ENCODE results near the gene ZBTB12. TPM values are rescaled to one million over a fixed set of nuclear protein-coding genes. Genes with fewer than 3 reads are reported as not detected.

ZBTB12 gene
- total and polyA plus RNA-seq, 2 of the 13 experiments (the other 11 are each of a cell fraction or from before 2014, with no cell fraction given) = 4.8 to 6.0 TPM

GRCh38 chr6:31865205-31866118, 36.4 kb downstream of the ZBTB12 start (continued):
- TF ChIP-seq DMTF1 (CRISPR knock-in tag; IDR thresholded peaks at IDR 0.05) = no peak
- no peak for TF ChIP-seq ZNF407 (CRISPR knock-in tag; IDR thresholded peaks at IDR 0.05; ENCODE audit: not compliant biosample characterization)
- peak; percentile 2; the same call in 1 of the 2 replicates for TF ChIP-seq ZMYM2 (CRISPR knock-in tag; IDR thresholded peaks at IDR 0.05)
- no peak for TF ChIP-seq HCFC1 (IDR thresholded peaks at IDR 0.05; ENCODE audit: low read depth, low read length)
- TF ChIP-seq STAG1 (CRISPR knock-in tag; IDR thresholded peaks at IDR 0.05) = no peak; the same call in none of the 2 replicates
- no peak for TF ChIP-seq AHR (CRISPR knock-in tag; IDR thresholded peaks at IDR 0.05)
- no peak for TF ChIP-seq TBL1XR1 (IDR thresholded peaks at IDR 0.05; ENCODE audit: borderline replicate concordance, low read length, partially characterized antibody)
- TF ChIP-seq DBP (CRISPR knock-in tag; IDR thresholded peaks at IDR 0.05; ENCODE audit: not compliant biosample characterization) = no peak
- no peak for TF ChIP-seq ZNF543 (CRISPR knock-in tag; IDR thresholded peaks at IDR 0.05)
- TF ChIP-seq ZNF550 (CRISPR knock-in tag; IDR thresholded peaks at IDR 0.05; ENCODE audit: borderline replicate concordance) = no peak; the same call in 1 of the 2 replicates
- TF ChIP-seq ZNF143 (CRISPR knock-in tag; IDR thresholded peaks at IDR 0.05) = peak; percentile 35; the same call in 1 of the 2 replicates
- TF ChIP-seq ZNF839 (CRISPR knock-in tag; IDR thresholded peaks at IDR 0.05; ENCODE audit: borderline replicate concordance) = no peak
- TF ChIP-seq FOXO1 (CRISPR knock-in tag; IDR thresholded peaks at IDR 0.05) = no peak; the same call in 1 of the 2 replicates
- peak; percentile 86 for TF ChIP-seq MTA1 (CRISPR knock-in tag; IDR thresholded peaks at IDR 0.05; ENCODE audit: borderline replicate concordance)
- peak; percentile 64; the same call in 1 of the 2 replicates for TF ChIP-seq TFDP1 (CRISPR knock-in tag; IDR thresholded peaks at IDR 0.05; ENCODE audit: borderline replicate concordance)

Data from HepG2 (cell line).